C1 segment of cervical spinal cord (tissue), 14 donors: ENCODE measurements around the gene KRTAP10-11.
A peak's percentile ranks its signal among the peaks of the same experiment; 100 is the strongest.
"Not testable (repeated sequence)": the region's sequence is repeated elsewhere in the genome, so short reads cannot be mapped to it uniquely, and the experiment has no call there.

Source experiments
- DNase-seq, 14 donors: peaks; one replicate each; lab custom pipeline; 2025; lab: John Stamatoyannopoulos, UW

Gene KRTAP10-11

GRCh38 chr21:44615466-44615865 lies 30.7 kb upstream of the KRTAP10-11 start:
- DNase-seq = no peak

- DNase-seq = no peak
These were observed 30.2 kb upstream of the KRTAP10-11 start for GRCh38 chr21:44615911-44616590.

GRCh38 chr21:44616591-44616926 lies 29.7 kb upstream of the KRTAP10-11 start:
- DNase-seq = no peak

- DNase-seq = no peak
These were observed 29.1 kb upstream of the KRTAP10-11 start for GRCh38 chr21:44617071-44617501.

GRCh38 chr21:44618504-44618903 lies 27.7 kb upstream of the KRTAP10-11 start:
- no peak for DNase-seq

- no peak for DNase-seq
These were observed 27.3 kb upstream of the KRTAP10-11 start for GRCh38 chr21:44618909-44619308.

GRCh38 chr21:44619886-44620285 lies 26.3 kb upstream of the KRTAP10-11 start:
- no peak for DNase-seq

GRCh38 chr21:44623575-44623974 lies 22.6 kb upstream of the KRTAP10-11 start:
- DNase-seq = no peak

- DNase-seq = no peak
These were observed 20.5 kb upstream of the KRTAP10-11 start for GRCh38 chr21:44625756-44626155.

- DNase-seq = no peak
These were observed 20.0 kb upstream of the KRTAP10-11 start for GRCh38 chr21:44626262-44626661.

GRCh38 chr21:44626673-44627143 lies 19.5 kb upstream of the KRTAP10-11 start, which contains the start of gene KRTAP10-9:
TSS of gene KRTAP10-9 (plus strand) at chr21:44627093. CDS start at chr21:44627172, 79 bp downstream.
- no peak for DNase-seq

GRCh38 chr21:44627181-44627822 lies 18.9 kb upstream of the KRTAP10-11 start:
- DNase-seq = not testable (repeated sequence)

GRCh38 chr21:44627831-44628233 lies 18.4 kb upstream of the KRTAP10-11 start:
- not testable (repeated sequence) for DNase-seq

GRCh38 chr21:44628707-44629391 lies 17.4 kb upstream of the KRTAP10-11 start:
- no peak for DNase-seq

- DNase-seq = no peak
These were observed 15.8 kb upstream of the KRTAP10-11 start for GRCh38 chr21:44630440-44630839.

- no peak for DNase-seq
These were observed 14.1 kb upstream of the KRTAP10-11 start for GRCh38 chr21:44632067-44632466.

GRCh38 chr21:44636209-44637017 lies 9.8 kb upstream of the KRTAP10-11 start:
- DNase-seq = no peak

- DNase-seq = peak in 1 of 14 donors; percentile 62
These were observed 9.0 kb upstream of the KRTAP10-11 start, which contains the start of gene KRTAP10-10 for GRCh38 chr21:44637018-44637850. TSS of gene KRTAP10-10 (plus strand) at chr21:44637356. CDS start at chr21:44637418, 62 bp downstream.

- not testable (repeated sequence) for DNase-seq
These were observed 8.3 kb upstream of the KRTAP10-11 start for GRCh38 chr21:44637851-44638348.
